SJSA1 (cell line): ENCODE measurements around the gene TES. TPM values are rescaled to one million over a fixed set of nuclear protein-coding genes. Genes with fewer than 3 reads are reported as not detected.
"Not testable (repeated sequence)": the region's sequence is repeated elsewhere in the genome, so short reads cannot be mapped to it uniquely, and the experiment has no call there.

Experiments
- DNase-seq, 2 experiments: peaks; one replicate each; pipeline ENCODE4 v3.0.0-alpha.2; 2015 to 2020; ENCODE audit warnings: low spot score in 2 of 2, low read depth in 1 of 2
- H3K27ac ChIP-seq: fragments of 250-450 bp; sonication (Bioruptor Pico); 2 replicates; pipeline ENCODE4 v1.5.1; 2020; ENCODE audit warnings: mild to moderate bottlenecking, moderate library complexity
- H3K27me3 ChIP-seq: fragments of 250-450 bp; sonication (Bioruptor Pico); replicated peaks from 2 replicates; pipeline ENCODE4 v1.5.1; 2020; ENCODE audit warnings: mild to moderate bottlenecking, moderate library complexity
- H3K36me3 ChIP-seq: fragments of 250-450 bp; sonication (Bioruptor Pico); 2 replicates; pipeline ENCODE4 v1.5.1; 2020; ENCODE audit warnings: mild to moderate bottlenecking
- H3K4me1 ChIP-seq: fragments of 250-450 bp; sonication (Bioruptor Pico); replicated peaks from 2 replicates; pipeline ENCODE4 v1.6.1; 2021; ENCODE audit warnings: mild to moderate bottlenecking
- H3K4me3 ChIP-seq: fragments of 250-450 bp; sonication (Bioruptor Pico); 2 replicates; pipeline ENCODE4 v1.5.1; 2020; ENCODE audit warnings: mild to moderate bottlenecking
- H3K9me3 ChIP-seq: fragments of 250-450 bp; sonication (Bioruptor Pico); replicated peaks from 2 replicates; pipeline ENCODE4 v1.5.1; 2020; ENCODE audit warnings: mild to moderate bottlenecking
- total RNA-seq: library from RNA; depleted of rRNA; stranded (reverse); fragments of >200 nt; shearing (Covaris generic); gene quantifications from 2 replicates; pipeline ENCODE4 v1.2.3, GENCODE V29; 2014

TES gene
- total RNA-seq, 1 experiment from 2014 or later = 143 TPM

- H3K4me1 ChIP-seq = peaks cover 48% of the 10 kb centered on the region
- no peak overlapping the region for H3K4me3 ChIP-seq
- peak overlapping the region; percentile 30 for H3K27ac ChIP-seq
- peaks cover 28% of the 10 kb centered on the region for H3K36me3 ChIP-seq
- DNase-seq = no peak
- H3K9me3 ChIP-seq = no peaks in the 10 kb centered on the region
- no peaks in the 10 kb centered on the region for H3K27me3 ChIP-seq
Observed at GRCh38 chr7:116232920-116233319, 22.6 kb downstream of the TES start.

- H3K27ac ChIP-seq = no peak overlapping the region
- H3K9me3 ChIP-seq = no peaks in the 10 kb centered on the region
- DNase-seq = no peak
- no peak overlapping the region for H3K4me3 ChIP-seq
- no peaks in the 10 kb centered on the region for H3K27me3 ChIP-seq
- peaks cover 37% of the 10 kb centered on the region for H3K4me1 ChIP-seq
- peaks cover 33% of the 10 kb centered on the region for H3K36me3 ChIP-seq
Observed at GRCh38 chr7:116234517-116235200, 24.3 kb downstream of the TES start.

- Histone ChIP-seq H3K9me3 (no peaks in the 10 kb centered on the region), H3K27me3 (no peaks in the 10 kb centered on the region), H3K4me3 (no peak overlapping the region), H3K27ac (no peak overlapping the region), H3K36me3 (peaks cover 33% of the 10 kb centered on the region), H3K4me1 (peaks cover 30% of the 10 kb centered on the region)
- DNase-seq = no peak
Observed at GRCh38 chr7:116235380-116235779, 25.0 kb downstream of the TES start.

DNA sequence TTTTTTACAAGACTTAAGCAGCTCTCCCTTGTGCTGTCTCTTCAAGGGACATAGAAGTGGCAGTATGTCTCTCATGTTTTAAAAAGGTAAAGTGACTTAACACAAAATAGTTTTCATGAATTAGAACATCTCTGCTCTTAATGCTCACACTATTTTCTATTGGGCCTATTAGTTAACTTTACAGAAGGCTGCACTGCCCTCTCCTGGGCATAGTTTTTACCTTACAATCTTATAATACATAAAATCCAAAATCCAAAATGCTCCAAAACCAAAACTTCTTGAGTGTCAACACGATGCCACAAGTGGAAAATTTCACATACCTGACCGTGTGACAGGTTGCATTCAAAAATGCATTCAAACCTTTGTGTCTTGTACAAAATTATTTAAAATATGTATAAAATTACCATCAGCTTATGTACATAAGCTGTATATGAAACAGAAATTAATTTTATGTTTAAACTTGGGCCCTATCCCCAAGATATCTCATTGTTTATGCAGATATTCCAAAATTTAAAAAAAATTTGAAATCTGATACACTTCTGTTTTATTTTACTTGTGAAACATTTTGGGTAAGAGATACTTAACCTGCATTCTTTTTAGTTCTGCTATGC, 25.8 kb downstream of the TES start:
- Histone ChIP-seq H3K9me3 (no peaks in the 10 kb centered on the region), H3K4me1 (peaks cover 22% of the 10 kb centered on the region), H3K27ac (no peak overlapping the region), H3K36me3 (peaks cover 33% of the 10 kb centered on the region), H3K27me3 (no peaks in the 10 kb centered on the region), H3K4me3 (no peak overlapping the region)
- DNase-seq = peak; percentile 44 to 55

- no peak overlapping the region for H3K4me3 ChIP-seq
- no peak for DNase-seq
- H3K27ac ChIP-seq = no peak overlapping the region
- peaks cover 39% of the 10 kb centered on the region for H3K36me3 ChIP-seq
- H3K4me1 ChIP-seq = no peaks in the 10 kb centered on the region
- no peaks in the 10 kb centered on the region for H3K9me3 ChIP-seq
- no peaks in the 10 kb centered on the region for H3K27me3 ChIP-seq
Observed at GRCh38 chr7:116239020-116239419, 28.7 kb downstream of the TES start.

DNA sequence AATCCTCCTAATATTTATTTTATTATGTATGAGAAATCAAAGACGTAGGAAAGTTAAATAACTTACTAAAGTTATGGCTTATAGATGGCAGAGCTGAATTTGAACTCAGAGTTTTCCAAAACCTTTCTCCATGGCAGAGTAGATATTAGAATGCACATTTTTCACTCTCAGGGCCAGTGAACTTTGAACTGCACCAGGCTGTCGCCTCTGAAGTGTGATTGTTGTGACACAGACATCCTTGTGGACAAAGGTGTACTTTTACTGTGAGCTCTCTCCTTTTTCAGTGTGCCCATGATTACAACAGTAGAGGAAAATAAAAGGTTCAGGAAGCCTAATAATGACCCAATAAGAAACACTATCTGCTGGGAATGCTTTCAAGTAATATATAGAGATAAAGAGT, 29.1 kb downstream of the TES start:
- Histone ChIP-seq H3K4me3 (no peak overlapping the region), H3K9me3 (no peaks in the 10 kb centered on the region; the same call in 1 of the 2 replicates), H3K27ac (no peak overlapping the region), H3K27me3 (no peaks in the 10 kb centered on the region), H3K4me1 (no peaks in the 10 kb centered on the region), H3K36me3 (peaks cover 41% of the 10 kb centered on the region)
- no peak for DNase-seq

- Histone ChIP-seq H3K27ac (no peak overlapping the region), H3K4me1 (no peaks in the 10 kb centered on the region), H3K27me3 (no peaks in the 10 kb centered on the region), H3K4me3 (no peak overlapping the region), H3K9me3 (peaks cover 3% of the 10 kb centered on the region; the same call in 1 of the 2 replicates), H3K36me3 (peaks cover 42% of the 10 kb centered on the region)
- no peak for DNase-seq
Observed at GRCh38 chr7:116240024-116240668, 29.8 kb downstream of the TES start.

DNA sequence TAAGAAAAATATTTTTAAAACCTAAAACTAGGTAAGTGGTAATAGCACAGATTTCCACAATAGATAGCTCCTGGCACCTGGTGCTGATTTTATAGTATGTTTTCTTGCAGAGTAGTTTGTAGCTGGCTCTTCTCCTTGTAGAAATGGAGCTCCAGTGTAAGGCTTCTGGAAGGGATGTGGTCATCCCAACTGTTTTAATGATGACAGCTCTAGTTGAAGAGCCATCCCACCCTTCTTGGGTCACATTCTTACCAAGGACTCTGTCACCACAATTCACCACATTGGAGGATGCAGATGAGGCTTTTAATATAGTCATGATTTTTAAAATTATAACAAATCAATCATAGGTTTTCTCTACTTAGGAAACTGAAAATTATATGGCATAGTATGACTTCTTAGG, 31.0 kb downstream of the TES start:
- Histone ChIP-seq H3K9me3 (peaks cover 3% of the 10 kb centered on the region; the same call in 1 of the 2 replicates), H3K27me3 (no peaks in the 10 kb centered on the region), H3K27ac (no peak overlapping the region), H3K4me1 (no peaks in the 10 kb centered on the region), H3K36me3 (peaks cover 42% of the 10 kb centered on the region), H3K4me3 (no peak overlapping the region)
- no peak for DNase-seq

DNA sequence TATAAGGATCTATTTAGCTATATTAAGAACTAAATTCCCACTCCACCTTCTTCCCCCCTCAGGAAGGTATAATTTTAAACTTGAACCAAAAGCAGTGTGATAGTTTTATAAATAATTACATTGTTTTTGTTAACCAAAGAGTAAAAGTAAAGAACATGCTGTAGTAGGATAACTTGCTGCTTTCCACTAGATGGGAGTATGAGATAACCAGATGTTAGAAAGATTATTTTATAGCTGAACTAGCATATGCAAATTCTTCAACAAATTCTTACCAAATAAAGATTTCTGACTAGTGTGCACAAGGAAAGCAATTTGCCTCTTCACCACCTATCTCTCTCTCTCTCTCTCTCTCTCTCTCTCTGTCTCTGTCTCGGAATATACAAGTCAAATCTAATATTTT, 31.8 kb downstream of the TES start:
- Histone ChIP-seq H3K4me3 (no peak overlapping the region), H3K36me3 (peaks cover 37% of the 10 kb centered on the region), H3K4me1 (no peaks in the 10 kb centered on the region), H3K9me3 (peaks cover 3% of the 10 kb centered on the region; the same call in 1 of the 2 replicates), H3K27me3 (no peaks in the 10 kb centered on the region), H3K27ac (no peak overlapping the region)
- DNase-seq = no peak

GRCh38 chr7:116242759-116243158, 32.4 kb downstream of the TES start:
- peaks cover 3% of the 10 kb centered on the region; the same call in 1 of the 2 replicates for H3K9me3 ChIP-seq
- H3K4me1 ChIP-seq = no peaks in the 10 kb centered on the region
- peaks cover 39% of the 10 kb centered on the region for H3K36me3 ChIP-seq
- H3K4me3 ChIP-seq = no peak overlapping the region
- DNase-seq = no peak
- H3K27ac ChIP-seq = no peak overlapping the region
- H3K27me3 ChIP-seq = no peaks in the 10 kb centered on the region

DNA sequence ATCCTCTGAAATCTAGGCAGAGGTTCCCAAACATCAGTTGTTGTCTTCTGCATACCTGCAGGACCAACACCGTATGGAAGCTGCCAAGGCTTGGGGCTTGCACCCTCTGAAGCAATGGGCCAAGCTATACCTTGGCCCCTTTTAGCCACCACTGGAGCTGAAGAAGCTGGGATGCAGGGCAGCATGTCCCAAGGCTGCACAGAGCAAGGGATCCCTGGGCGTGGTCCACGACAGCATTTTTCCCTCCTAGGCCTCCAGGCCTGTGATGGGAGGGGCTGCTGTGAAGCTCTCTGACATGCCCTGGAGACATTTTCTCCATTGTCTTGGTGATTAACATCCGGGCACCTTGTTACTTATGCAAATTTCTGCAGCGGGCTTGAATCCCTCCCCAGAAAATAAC, 34.5 kb downstream of the TES start:
- not testable (repeated sequence) for H3K27me3 ChIP-seq, H3K4me1 ChIP-seq, H3K27ac ChIP-seq, H3K9me3 ChIP-seq, DNase-seq, H3K4me3 ChIP-seq
- H3K36me3 ChIP-seq = peaks cover 51% of the 10 kb centered on the region

GRCh38 chr7:116246357-116246756, 36.0 kb downstream of the TES start:
- no peak for DNase-seq
- H3K4me3 ChIP-seq = no peak overlapping the region
- H3K4me1 ChIP-seq = no peaks in the 10 kb centered on the region
- peaks cover 66% of the 10 kb centered on the region for H3K36me3 ChIP-seq
- no peaks in the 10 kb centered on the region for H3K27me3 ChIP-seq
- peaks cover 3% of the 10 kb centered on the region; the same call in 1 of the 2 replicates for H3K9me3 ChIP-seq
- no peak overlapping the region for H3K27ac ChIP-seq

- DNase-seq = peak in 1 of 2 experiments; percentile 43
- Histone ChIP-seq H3K36me3 (peaks cover 69% of the 10 kb centered on the region), H3K9me3 (no peaks in the 10 kb centered on the region)
Observed at GRCh38 chr7:116249969-116250553, 39.7 kb downstream of the TES start.

GRCh38 chr7:116251675-116252074, 41.3 kb downstream of the TES start:
- Histone ChIP-seq H3K36me3 (peaks cover 75% of the 10 kb centered on the region), H3K27me3 (no peaks in the 10 kb centered on the region), H3K9me3 (no peaks in the 10 kb centered on the region), H3K4me3 (no peak overlapping the region), H3K27ac (no peak overlapping the region), H3K4me1 (no peaks in the 10 kb centered on the region)
- no peak for DNase-seq

More at GRCh38 chr7:116249969-116250553, 39.7 kb downstream of the TES start:
- Histone ChIP-seq H3K27ac (no peak overlapping the region), H3K4me1 (no peaks in the 10 kb centered on the region), H3K4me3 (no peak overlapping the region), H3K27me3 (no peaks in the 10 kb centered on the region)
